Caco-2 (cell line): Measurements from ENCODE around the gene NADK. TPM values are rescaled to one million over a fixed set of nuclear protein-coding genes. Genes with fewer than 3 reads are reported as not detected.

Source experiments
- BruUV-seq: library from RNA; stranded (reverse); fragments of 400-500 nt; replicated peaks from 2 replicates; lab custom pipeline; 2021; lab: Mats Ljungman, UMichigan
- CTCF ChIA-PET: fragments of 300-600 bp; sonication (Branson Sonifier 250); formaldehyde crosslinking; loops from one replicate; lab custom pipeline; 2022; ENCODE audit warnings: antibody characterized with exemption; lab: Charles Lee
- POLR2A ChIA-PET: fragments of 300-600 bp; sonication (Branson Sonifier 250); formaldehyde crosslinking; loops from one replicate; lab custom pipeline; 2022; ENCODE audit warnings: antibody characterized with exemption; lab: Charles Lee
- DNase-seq, 2 experiments: peaks; one replicate each; pipeline versions ENCODE4 v3.0.0 to v3.0.0-alpha.2; 2020 to 2022
- H3K27me3 ChIP-seq: replicated peaks from 2 replicates; pipeline ENCODE4 v1.6.0; 2011; ENCODE audit warnings: low read length; ENCODE audit not compliant: control insufficient read depth, insufficient read depth
- H3K36me3 ChIP-seq: 2 replicates; pipeline ENCODE4 v1.5.1; 2011; ENCODE audit warnings: low read length; ENCODE audit not compliant: control insufficient read depth, insufficient read depth
- H3K4me1 ChIP-seq: fragments of 250-450 bp; sonication (Bioruptor Pico); 2 replicates; pipeline ENCODE4 v1.5.1; 2020; ENCODE audit warnings: mild to moderate bottlenecking
- H3K4me3 ChIP-seq: 2 replicates; pipeline ENCODE4 v1.5.1; 2011; ENCODE audit warnings: low read depth, mild to moderate bottlenecking, control low read depth, low read length
- H3K9me3 ChIP-seq: fragments of 250-450 bp; sonication (Bioruptor Pico); 2 replicates; pipeline ENCODE4 v1.5.1; 2020; ENCODE audit warnings: mild to moderate bottlenecking, moderate library complexity
- H3K27ac Mint-ChIP-seq: one replicate; pipeline ENCODE4 v1.8.0; 2022; ENCODE audit warnings: mixed read lengths; ENCODE audit not compliant: unreplicated experiment
- H3K27me3 Mint-ChIP-seq: one replicate; pipeline ENCODE4 v1.8.0; 2022; ENCODE audit warnings: mixed read lengths; ENCODE audit not compliant: insufficient read depth, unreplicated experiment
- H3K36me3 Mint-ChIP-seq: one replicate; pipeline ENCODE4 v1.8.0; 2022; ENCODE audit warnings: mild to moderate bottlenecking, mixed read lengths; ENCODE audit not compliant: insufficient read depth, unreplicated experiment
- H3K4me1 Mint-ChIP-seq: one replicate; pipeline ENCODE4 v1.8.0; 2022; ENCODE audit warnings: low read depth, mixed read lengths; ENCODE audit not compliant: unreplicated experiment
- H3K4me3 Mint-ChIP-seq: one replicate; pipeline ENCODE4 v1.8.0; 2022; ENCODE audit warnings: mild to moderate bottlenecking, moderate library complexity, mixed read lengths; ENCODE audit not compliant: unreplicated experiment
- H3K9me3 Mint-ChIP-seq: one replicate; pipeline ENCODE4 v1.8.0; 2022; ENCODE audit warnings: mixed read lengths; ENCODE audit not compliant: unreplicated experiment
- intact Hi-C: fragments of 100-400 bp; cut with micrococcal nuclease; formaldehyde crosslinking; loops from one replicate; pipeline ENCODE4 v1.10.0; 2022; ENCODE audit not compliant: unreplicated experiment
- total RNA-seq: library from RNA; stranded (reverse); gene quantifications from 2 replicates; pipeline ENCODE4 v1.2.3, GENCODE V29; 2022
- TF ChIP-seq, protein P1 (sequence below), 2 experiments: fragments of 200-600 bp in 1 of 2; IDR thresholded peaks; 1 replicate in 1 of 2; 2 replicates in 1 of 2; pipeline versions ENCODE4 v1.5.1 to v1.8.0; 2011 to 2022; ENCODE audit warnings: antibody characterized with exemption in 1 of 2, control low read depth in 1 of 2, inconsistent platforms in 1 of 2, low read depth in 1 of 2, low read length in 1 of 2, mild to moderate bottlenecking in 1 of 2, moderate library complexity in 1 of 2; ENCODE audit not compliant: insufficient read depth in 1 of 2, severe bottlenecking in 1 of 2, unreplicated experiment in 1 of 2

The NADK gene
- total RNA-seq, 1 experiment from 2014 or later = 85.8 TPM

DNA sequence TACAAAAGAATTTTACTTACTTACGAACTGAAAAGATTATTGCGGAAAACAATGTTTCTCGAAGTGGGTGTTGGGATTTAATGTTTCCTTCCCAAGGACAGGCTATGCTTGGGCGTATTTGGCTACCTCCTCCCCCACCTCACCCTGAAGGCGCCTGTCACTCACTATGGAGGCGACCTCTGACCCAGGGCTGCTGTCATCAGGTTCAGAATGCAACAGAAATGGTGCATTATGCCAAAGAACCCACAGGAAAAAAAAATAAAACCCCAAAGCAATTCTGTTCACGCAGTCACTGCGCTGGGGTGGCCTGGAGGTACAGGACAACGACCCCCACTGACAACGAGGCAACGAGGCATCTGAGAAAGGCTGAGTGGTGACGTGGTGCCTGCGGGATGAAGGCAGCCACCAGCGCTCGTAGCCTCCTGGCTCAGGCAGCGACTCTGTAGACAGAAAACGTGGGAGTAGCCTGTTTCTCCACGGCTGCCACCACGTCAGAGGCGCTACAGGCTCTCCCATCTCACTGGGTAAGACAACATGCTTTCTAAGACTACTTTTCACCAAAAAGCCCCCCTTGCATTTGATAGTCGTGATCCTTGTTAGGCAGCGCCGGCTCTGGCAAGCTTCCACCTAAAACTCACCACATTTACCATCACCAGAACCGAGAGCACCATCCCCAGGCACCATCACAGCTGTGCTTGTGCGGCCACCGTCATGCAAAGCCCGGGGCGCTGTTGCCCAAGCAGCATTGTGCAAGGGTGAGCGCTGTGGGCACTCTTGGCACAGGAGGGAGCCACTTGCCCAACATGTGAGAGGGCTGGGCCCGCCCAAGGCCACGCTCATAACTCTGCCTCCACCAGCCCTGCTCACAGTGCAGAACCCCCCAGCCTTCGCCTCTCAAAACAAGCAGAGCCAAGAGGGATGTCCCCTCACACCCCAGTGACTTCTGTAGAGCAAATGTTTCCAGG lies 14.3 kb downstream of the NADK start:
- H3K36me3 ChIP-seq = peaks cover 2% of the 10 kb centered on the region; the same call in 1 of the 2 replicates

DNA sequence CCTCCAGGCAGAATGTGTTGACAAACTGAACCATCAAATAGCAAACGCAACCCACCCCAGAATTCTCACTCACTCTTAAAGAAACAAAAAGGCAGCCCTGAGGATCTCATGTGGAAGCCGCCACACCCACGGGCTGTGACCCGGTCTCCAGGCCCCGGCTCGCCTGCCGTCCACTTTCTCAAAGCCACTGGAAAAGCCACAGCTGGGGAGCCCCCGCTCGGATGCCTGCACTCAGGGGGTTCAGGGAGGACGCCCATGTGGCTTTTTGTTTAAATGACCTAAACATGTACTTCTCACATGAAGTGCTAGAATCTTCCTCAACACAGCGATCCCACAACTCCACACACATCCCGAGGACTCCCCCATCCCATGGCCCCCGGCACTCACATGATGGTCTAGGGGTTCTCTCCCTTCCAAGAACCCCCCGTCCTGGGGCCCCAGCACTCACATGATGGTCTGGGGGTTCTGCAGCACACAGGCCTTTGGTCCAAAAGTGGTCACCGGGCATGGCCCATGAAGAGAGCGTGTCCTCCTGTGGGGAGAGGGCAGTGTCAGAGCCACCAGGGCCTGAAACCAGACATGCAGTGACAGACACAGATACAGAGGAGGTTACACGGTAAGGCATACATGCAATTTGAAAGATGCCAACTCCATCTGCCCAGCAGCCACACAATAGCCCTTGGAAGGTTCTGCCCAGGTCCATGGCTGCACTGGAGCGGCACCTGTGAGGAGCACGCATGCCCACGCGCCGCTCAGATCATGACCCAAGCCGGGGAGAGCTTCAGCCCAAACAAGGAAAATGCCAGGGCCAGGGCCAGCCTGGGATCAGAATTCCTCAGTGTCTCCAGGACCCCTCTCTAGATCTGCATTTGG lies 16.5 kb downstream of the NADK start:
- Mint-ChIP-seq H3K9me3 (no peaks in the 10 kb centered on the region), H3K36me3 (peaks cover 61% of the 10 kb centered on the region), H3K4me3 (no peak overlapping the region), H3K27me3 (no peaks in the 10 kb centered on the region), H3K27ac (no peak overlapping the region), H3K4me1 (no peaks in the 10 kb centered on the region)
- BruUV-seq = no TSS peak
- no peaks in the 10 kb centered on the region for H3K27me3 ChIP-seq
- no peaks in the 10 kb centered on the region for H3K4me1 ChIP-seq
- no peak overlapping the region for H3K4me3 ChIP-seq
- ChIA-PET CTCF (no interaction called here), POLR2A (no interaction called here)
- intact Hi-C loops = no loop called here
- TF ChIP-seq, protein P1, sequence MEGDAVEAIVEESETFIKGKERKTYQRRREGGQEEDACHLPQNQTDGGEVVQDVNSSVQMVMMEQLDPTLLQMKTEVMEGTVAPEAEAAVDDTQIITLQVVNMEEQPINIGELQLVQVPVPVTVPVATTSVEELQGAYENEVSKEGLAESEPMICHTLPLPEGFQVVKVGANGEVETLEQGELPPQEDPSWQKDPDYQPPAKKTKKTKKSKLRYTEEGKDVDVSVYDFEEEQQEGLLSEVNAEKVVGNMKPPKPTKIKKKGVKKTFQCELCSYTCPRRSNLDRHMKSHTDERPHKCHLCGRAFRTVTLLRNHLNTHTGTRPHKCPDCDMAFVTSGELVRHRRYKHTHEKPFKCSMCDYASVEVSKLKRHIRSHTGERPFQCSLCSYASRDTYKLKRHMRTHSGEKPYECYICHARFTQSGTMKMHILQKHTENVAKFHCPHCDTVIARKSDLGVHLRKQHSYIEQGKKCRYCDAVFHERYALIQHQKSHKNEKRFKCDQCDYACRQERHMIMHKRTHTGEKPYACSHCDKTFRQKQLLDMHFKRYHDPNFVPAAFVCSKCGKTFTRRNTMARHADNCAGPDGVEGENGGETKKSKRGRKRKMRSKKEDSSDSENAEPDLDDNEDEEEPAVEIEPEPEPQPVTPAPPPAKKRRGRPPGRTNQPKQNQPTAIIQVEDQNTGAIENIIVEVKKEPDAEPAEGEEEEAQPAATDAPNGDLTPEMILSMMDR (IDR thresholded peaks at IDR 0.05; ENCODE audit: insufficient read depth in 1 of 2, low read depth in 1 of 2, low read length in 1 of 2, severe bottlenecking in 1 of 2, unreplicated experiment in 1 of 2) = no peak
- no peak for DNase-seq
- H3K36me3 ChIP-seq = peaks cover 2% of the 10 kb centered on the region; the same call in 1 of the 2 replicates
- no peaks in the 10 kb centered on the region for H3K9me3 ChIP-seq

More for the DNA sequence above, 14.3 kb downstream of the NADK start:
- Mint-ChIP-seq H3K36me3 (peaks cover 66% of the 10 kb centered on the region), H3K4me3 (no peak overlapping the region), H3K27ac (no peak overlapping the region), H3K9me3 (no peaks in the 10 kb centered on the region), H3K4me1 (no peaks in the 10 kb centered on the region), H3K27me3 (no peaks in the 10 kb centered on the region)
- no TSS peak for BruUV-seq
- Histone ChIP-seq H3K4me1 (no peaks in the 10 kb centered on the region), H3K27me3 (no peaks in the 10 kb centered on the region), H3K9me3 (no peaks in the 10 kb centered on the region), H3K4me3 (no peak overlapping the region)
- intact Hi-C loops = no loop called here
- CTCF ChIA-PET = interaction anchor here (0.5 kb wide), 1 partner anchor 492 kb away, joined by 3 read pairs; no protein-coding TSS in a partner anchor
- POLR2A ChIA-PET = no interaction called here
- TF ChIP-seq, protein P1 (IDR thresholded peaks at IDR 0.05; ENCODE audit: insufficient read depth in 1 of 2, low read depth in 1 of 2, low read length in 1 of 2, severe bottlenecking in 1 of 2, unreplicated experiment in 1 of 2) = no peak
- DNase-seq = peak in 1 of 2 experiments; percentile 24

DNA sequence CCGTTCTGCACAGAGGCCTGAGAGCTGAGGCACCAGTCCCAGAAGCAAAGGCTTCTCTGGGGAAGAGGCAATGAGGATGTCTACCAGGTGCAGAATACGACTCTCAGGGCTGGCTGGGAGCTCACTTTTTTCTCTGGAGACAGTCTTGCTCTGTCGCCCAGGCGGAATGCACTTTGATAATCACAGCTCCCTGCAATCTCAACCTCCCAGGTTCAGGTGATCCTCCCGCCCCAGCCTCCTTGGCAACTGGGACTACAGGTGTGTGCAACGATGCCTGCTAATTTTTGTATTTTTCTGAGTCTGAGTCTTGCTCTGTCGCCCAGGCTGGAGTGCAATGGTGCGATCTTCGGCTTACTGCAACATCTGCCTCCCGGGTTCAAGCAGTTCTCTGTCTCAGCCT lies 17.6 kb downstream of the NADK start:
- POLR2A ChIA-PET = no interaction called here
- Mint-ChIP-seq H3K36me3 (peaks cover 57% of the 10 kb centered on the region), H3K4me3 (no peak overlapping the region), H3K9me3 (no peaks in the 10 kb centered on the region), H3K27me3 (no peaks in the 10 kb centered on the region), H3K27ac (no peak overlapping the region), H3K4me1 (no peaks in the 10 kb centered on the region)
- peaks cover 2% of the 10 kb centered on the region; the same call in 1 of the 2 replicates for H3K36me3 ChIP-seq
- TF ChIP-seq, protein P1 (IDR thresholded peaks at IDR 0.05; ENCODE audit: insufficient read depth in 1 of 2, low read depth in 1 of 2, low read length in 1 of 2, severe bottlenecking in 1 of 2, unreplicated experiment in 1 of 2) = no peak
- BruUV-seq = no TSS peak
- DNase-seq = no peak
- H3K4me3 ChIP-seq = no peak overlapping the region
- intact Hi-C loops = no loop called here
- H3K9me3 ChIP-seq = no peaks in the 10 kb centered on the region
- H3K4me1 ChIP-seq = no peaks in the 10 kb centered on the region
- CTCF ChIA-PET = no interaction called here
- no peaks in the 10 kb centered on the region for H3K27me3 ChIP-seq
